NCI-H524 treated with DMSO at 0.1 percent for 48 hours (cell line): ENCODE measurements around the gene KANSL1.

Experiments used
- DNase-seq: peaks from one replicate; lab custom pipeline; 2025; lab: John Stamatoyannopoulos, UW

The KANSL1 gene

GRCh38 chr17:45998987-45999899 lies 194.0 kb downstream of the KANSL1 start, which contains the start of gene STH:
TSS of gene STH (plus strand) at chr17:45999250. CDS start at chr17:45999280, 30 bp downstream.
- no peak for DNase-seq

DNA sequence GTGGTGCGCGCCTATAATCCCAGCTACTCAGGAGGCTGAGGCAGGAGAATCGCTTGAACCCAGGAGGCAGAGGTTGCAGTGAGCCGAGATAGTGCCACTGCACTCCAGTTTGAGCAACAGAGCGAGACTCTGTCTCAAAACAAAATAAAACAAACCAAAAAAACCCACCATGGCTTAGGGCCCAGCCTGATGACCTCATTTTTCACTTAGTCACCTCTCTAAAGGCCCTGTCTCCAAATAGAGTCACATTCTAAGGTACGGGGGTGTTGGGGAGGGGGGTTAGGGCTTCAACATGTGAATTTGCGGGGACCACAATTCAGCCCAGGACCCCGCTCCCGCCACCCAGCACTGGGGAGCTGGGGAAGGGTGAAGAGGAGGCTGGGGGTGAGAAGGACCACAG lies 195.6 kb downstream of the KANSL1 start:
- DNase-seq: no peak

- no peak for DNase-seq
Observed at GRCh38 chr17:45997166-45997565, 196.1 kb downstream of the KANSL1 start.

- no peak for DNase-seq
Observed at GRCh38 chr17:45996282-45996937, 196.8 kb downstream of the KANSL1 start.

- no peak for DNase-seq
Observed at GRCh38 chr17:45995627-45996270, 197.5 kb downstream of the KANSL1 start.

DNA sequence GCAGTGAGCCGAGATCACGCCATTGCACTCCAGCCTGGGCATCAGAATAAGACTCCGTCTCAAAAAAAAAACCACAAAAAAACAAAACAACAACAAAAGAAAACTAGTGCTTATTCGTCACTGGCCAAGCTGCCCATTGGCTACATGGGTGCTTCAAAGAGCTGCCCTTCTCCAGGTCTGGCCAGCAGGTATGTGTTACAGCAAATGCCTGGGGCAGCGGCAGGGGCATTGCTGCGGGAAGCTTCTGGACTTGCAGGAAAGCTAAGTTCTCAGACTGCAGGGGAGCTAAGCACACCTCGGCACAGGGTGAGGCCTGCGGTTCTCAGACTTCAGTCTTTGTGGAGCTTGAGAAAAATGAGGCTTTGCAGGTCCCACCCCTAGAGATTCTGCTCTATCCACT lies 198.2 kb downstream of the KANSL1 start:
- DNase-seq: no peak

- no peak for DNase-seq
Observed at GRCh38 chr17:45993962-45994627, 199.1 kb downstream of the KANSL1 start.

DNA sequence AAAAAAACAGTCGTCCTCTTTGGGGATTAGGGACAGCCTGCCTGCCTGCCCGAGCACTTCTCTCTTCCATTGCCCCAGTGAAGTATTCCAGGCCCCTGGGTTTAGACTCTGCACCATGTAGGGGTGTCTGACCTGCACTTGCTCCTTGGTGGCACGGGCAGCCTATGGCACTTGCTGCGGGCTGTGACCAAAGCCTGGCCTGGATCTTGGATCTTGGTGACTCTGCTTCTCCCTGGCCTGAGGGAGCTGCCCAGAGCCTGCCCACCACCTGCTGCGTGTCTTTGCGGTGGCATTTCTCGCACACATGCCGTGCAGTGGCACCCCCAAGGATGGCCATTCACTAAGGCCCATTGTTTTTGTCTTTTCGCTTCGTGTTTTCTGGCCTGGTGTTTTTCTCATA lies 200.3 kb downstream of the KANSL1 start:
- DNase-seq: no peak

- no peak for DNase-seq
Observed at GRCh38 chr17:45992175-45992574, 201.1 kb downstream of the KANSL1 start.

DNA sequence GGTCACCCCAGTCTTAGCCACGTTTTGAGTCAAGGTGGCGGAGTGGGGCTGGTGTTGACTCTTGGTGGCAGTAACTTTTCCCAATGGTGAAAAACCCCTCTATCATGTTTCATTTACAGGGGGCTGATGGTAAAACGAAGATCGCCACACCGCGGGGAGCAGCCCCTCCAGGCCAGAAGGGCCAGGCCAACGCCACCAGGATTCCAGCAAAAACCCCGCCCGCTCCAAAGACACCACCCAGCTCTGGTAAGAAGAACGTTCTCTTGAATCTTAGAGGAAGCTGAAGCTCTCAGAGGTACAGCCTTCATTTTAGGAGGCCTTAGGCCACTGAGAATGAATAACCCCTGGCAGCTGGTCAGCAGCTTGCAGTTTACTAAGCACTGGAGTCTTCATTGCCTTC lies 201.9 kb downstream of the KANSL1 start:
- DNase-seq: no peak

- DNase-seq: no peak
Observed at GRCh38 chr17:45990886-45991285, 202.3 kb downstream of the KANSL1 start.

DNA sequence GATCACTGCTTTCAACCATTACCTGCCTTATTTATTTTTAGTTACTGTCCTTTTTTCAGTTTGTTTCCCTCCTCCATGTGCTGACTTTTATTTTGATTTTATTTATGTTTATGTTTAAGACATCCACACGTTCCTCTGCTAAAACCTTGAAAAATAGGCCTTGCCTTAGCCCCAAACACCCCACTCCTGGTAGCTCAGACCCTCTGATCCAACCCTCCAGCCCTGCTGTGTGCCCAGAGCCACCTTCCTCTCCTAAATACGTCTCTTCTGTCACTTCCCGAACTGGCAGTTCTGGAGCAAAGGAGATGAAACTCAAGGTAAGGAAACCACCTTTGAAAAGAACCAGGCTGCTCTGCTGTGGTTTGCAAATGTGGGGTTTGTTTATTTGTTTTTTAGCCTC lies 203.5 kb downstream of the KANSL1 start:
- no peak for DNase-seq

DNA sequence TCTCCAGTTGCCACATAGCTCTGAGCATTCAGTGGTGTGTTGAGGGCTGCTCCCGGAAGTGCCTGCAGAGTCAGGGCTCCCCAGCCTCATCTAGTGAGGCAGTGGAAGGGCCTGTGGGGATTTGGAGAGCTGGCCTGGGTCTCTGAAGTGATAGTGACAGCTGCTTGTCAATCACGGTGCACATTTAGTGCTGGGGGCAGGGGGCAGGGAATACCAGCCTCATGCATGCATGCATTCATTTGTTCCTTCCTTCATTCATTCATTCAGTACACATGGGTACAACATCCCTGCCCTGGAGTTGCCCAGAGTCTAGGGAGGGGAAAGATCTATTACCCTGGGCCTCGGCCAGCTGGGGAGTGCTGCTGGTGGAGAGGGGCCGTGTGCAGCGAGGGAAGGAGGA lies 205.5 kb downstream of the KANSL1 start:
- no peak for DNase-seq

- no peak for DNase-seq
Observed at GRCh38 chr17:45986056-45986455, 207.2 kb downstream of the KANSL1 start.

DNA sequence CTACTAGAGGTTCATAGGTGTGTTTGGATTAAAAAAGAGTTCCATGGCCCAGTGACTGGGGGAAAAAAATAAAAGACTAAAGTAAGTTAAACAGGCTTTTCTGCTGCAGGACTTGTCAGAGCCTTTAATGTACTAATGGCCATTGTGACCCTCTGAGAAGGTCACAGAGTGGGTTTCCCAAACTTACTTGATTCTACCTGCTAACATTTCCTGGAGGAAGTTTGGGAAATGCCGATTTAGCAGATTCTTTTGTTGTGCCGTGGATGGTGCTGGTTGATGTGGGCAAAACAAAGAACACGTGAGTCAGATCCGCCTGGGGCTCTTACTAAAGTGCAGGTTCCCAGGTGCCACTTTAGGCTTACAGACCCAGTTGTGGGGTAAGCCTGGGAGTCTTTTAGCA lies 207.8 kb downstream of the KANSL1 start:
- no peak for DNase-seq

DNA sequence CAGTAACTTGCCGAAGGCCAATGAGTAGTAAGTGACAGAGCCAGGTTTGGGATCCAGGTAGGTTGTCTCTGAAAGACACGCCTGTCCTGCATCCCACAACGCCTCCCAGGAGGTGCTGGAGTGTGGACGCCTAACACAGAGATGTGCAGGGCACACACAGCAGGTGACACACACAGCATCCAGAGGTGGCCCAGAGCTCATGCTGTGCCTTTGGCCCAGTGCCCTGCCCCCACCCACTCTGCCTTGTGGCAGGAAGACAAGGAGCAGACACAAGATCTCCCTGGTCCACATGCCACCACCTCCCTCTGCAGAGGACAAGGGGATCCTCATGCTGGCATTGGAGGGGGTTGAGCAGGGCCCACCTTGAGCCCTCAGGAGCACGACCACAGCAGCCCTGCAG lies 208.9 kb downstream of the KANSL1 start:
- no peak for DNase-seq

GRCh38 chr17:45983614-45984310 lies 209.5 kb downstream of the KANSL1 start:
- no peak for DNase-seq

DNA sequence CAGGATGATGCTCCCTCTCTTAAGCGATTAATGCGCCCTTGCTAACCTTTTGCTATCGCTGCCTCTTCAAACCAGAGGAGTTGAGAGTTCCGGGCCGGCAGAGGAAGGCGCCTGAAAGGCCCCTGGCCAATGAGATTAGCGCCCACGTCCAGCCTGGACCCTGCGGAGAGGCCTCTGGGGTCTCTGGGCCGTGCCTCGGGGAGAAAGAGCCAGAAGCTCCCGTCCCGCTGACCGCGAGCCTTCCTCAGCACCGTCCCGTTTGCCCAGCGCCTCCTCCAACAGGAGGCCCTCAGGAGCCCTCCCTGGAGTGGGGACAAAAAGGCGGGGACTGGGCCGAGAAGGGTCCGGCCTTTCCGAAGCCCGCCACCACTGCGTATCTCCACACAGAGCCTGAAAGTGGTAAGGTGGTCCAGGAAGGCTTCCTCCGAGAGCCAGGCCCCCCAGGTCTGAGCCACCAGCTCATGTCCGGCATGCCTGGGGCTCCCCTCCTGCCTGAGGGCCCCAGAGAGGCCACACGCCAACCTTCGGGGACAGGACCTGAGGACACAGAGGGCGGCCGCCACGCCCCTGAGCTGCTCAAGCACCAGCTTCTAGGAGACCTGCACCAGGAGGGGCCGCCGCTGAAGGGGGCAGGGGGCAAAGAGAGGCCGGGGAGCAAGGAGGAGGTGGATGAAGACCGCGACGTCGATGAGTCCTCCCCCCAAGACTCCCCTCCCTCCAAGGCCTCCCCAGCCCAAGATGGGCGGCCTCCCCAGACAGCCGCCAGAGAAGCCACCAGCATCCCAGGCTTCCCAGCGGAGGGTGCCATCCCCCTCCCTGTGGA lies 210.2 kb downstream of the KANSL1 start:
- DNase-seq: no peak

GRCh38 chr17:45981306-45981705 lies 211.9 kb downstream of the KANSL1 start:
- no peak for DNase-seq

DNA sequence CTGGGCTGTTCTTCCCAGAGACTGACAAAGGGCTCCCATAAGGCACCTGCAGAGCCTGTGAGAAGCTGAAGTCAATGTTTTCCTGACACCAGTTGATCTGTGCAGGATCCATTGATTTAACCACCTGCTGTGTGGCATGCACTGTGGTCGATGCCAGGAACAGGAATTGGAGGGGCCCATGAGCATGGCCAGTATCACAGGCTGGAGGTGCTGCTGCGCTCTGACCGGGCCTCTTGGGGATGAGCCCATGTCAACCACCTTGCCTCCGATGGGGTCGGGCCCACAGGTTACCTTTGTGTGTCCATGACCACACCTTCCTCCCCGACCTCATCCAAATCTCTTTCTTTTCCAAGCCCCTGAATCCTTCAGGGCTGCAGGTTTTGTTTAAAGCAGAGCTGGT lies 212.4 kb downstream of the KANSL1 start:
- no peak for DNase-seq
